H9 (cell line): ENCODE measurements around the gene PANK2. TPM values are rescaled to one million over a fixed set of nuclear protein-coding genes. Genes with fewer than 3 reads are reported as not detected.

Experiments
- DNase-seq: peaks from one replicate; pipeline ENCODE4 v3.0.0-alpha.2; 2017
- H2AFZ ChIP-seq: one replicate; pipeline ENCODE4 v1.6.1; 2013; ENCODE audit warnings: mild to moderate bottlenecking, low read length, control low read depth, moderate library complexity
- H2AK5ac ChIP-seq: 2 replicates; pipeline ENCODE4 v1.6.1; 2013; ENCODE audit warnings: low read length, control low read depth, mixed read lengths; ENCODE audit not compliant: insufficient read length
- H2BK120ac ChIP-seq: one replicate; pipeline ENCODE4 v1.6.1; 2013; ENCODE audit warnings: low read depth, mild to moderate bottlenecking, low read length, control low read depth, inconsistent platforms; ENCODE audit not compliant: poor library complexity, severe bottlenecking
- H2BK12ac ChIP-seq: 2 replicates; pipeline ENCODE4 v1.6.1; 2013; ENCODE audit warnings: low read length, control low read depth, mixed read lengths, low read depth; ENCODE audit not compliant: insufficient read length
- H2BK15ac ChIP-seq: 2 replicates; pipeline ENCODE4 v1.6.1; 2013; ENCODE audit warnings: low read depth, low read length, control low read depth
- H2BK20ac ChIP-seq: one replicate; pipeline ENCODE4 v1.6.1; 2013; ENCODE audit warnings: low read depth, mild to moderate bottlenecking, low read length, control low read depth, inconsistent platforms; ENCODE audit not compliant: poor library complexity, severe bottlenecking
- H2BK5ac ChIP-seq: 2 replicates; pipeline ENCODE4 v1.6.1; 2013; ENCODE audit warnings: low read length, control low read depth, mixed read lengths; ENCODE audit not compliant: insufficient read length
- H3K14ac ChIP-seq: 2 replicates; pipeline ENCODE4 v1.6.1; 2013; ENCODE audit warnings: low read length, control low read depth; ENCODE audit not compliant: insufficient read depth
- H3K18ac ChIP-seq: 2 replicates; pipeline ENCODE4 v1.6.1; 2013; ENCODE audit warnings: low read depth, mild to moderate bottlenecking, mixed read lengths, low read length, control low read depth; ENCODE audit not compliant: insufficient read length
- H3K23ac ChIP-seq: 2 replicates; pipeline ENCODE4 v1.6.1; 2013; ENCODE audit warnings: low read length, control low read depth, mixed read lengths, low read depth; ENCODE audit not compliant: insufficient read length
- H3K23me2 ChIP-seq: 2 replicates; pipeline ENCODE4 v1.6.1; 2013; ENCODE audit warnings: low read depth, mild to moderate bottlenecking, mixed read lengths, low read length, control low read depth; ENCODE audit not compliant: insufficient read length, poor library complexity, severe bottlenecking
- H3K27ac ChIP-seq: 2 replicates; pipeline ENCODE4 v1.5.1; 2013; ENCODE audit warnings: low read length, control low read depth, mixed read lengths, low read depth; ENCODE audit not compliant: insufficient read length
- H3K27me3 ChIP-seq: 2 replicates; pipeline ENCODE4 v1.6.1; 2013; ENCODE audit warnings: low read length, control low read depth, inconsistent platforms; ENCODE audit not compliant: insufficient read depth
- H3K4ac ChIP-seq: 2 replicates; pipeline ENCODE4 v1.6.1; 2013; ENCODE audit warnings: low read depth, mild to moderate bottlenecking, control low read depth, inconsistent platforms, low read length, moderate library complexity
- H3K4me1 ChIP-seq: 2 replicates; pipeline ENCODE4 v1.6.1; 2013; ENCODE audit warnings: low read length, control low read depth, inconsistent platforms; ENCODE audit not compliant: insufficient read depth
- H3K4me2 ChIP-seq: 2 replicates; pipeline ENCODE4 v1.6.1; 2013; ENCODE audit warnings: low read length, control low read depth, mixed read lengths; ENCODE audit not compliant: insufficient read length, insufficient read depth
- H3K56ac ChIP-seq: 2 replicates; pipeline ENCODE4 v1.6.1; 2013; ENCODE audit warnings: low read depth, mild to moderate bottlenecking, mixed read lengths, low read length, control low read depth; ENCODE audit not compliant: insufficient read length
- H3K79me1 ChIP-seq: 2 replicates; pipeline ENCODE4 v1.6.1; 2013; ENCODE audit warnings: low read depth, mild to moderate bottlenecking, moderate library complexity, low read length, control low read depth, inconsistent platforms; ENCODE audit not compliant: insufficient read depth, poor library complexity, severe bottlenecking
- H3K79me2 ChIP-seq: 2 replicates; pipeline ENCODE4 v1.6.1; 2013; ENCODE audit warnings: low read length, control low read depth, inconsistent platforms; ENCODE audit not compliant: insufficient read depth
- H3K9ac ChIP-seq: 2 replicates; pipeline ENCODE4 v1.6.1; 2013; ENCODE audit warnings: low read length, control low read depth, mixed read lengths; ENCODE audit not compliant: insufficient read length; ENCODE audit errors: extremely low read depth
- H3K9me3 ChIP-seq: one replicate; pipeline ENCODE4 v1.6.1; 2013; ENCODE audit warnings: low read depth, low read length, inconsistent platforms; ENCODE audit not compliant: control insufficient read depth
- H3T11ph ChIP-seq: one replicate; pipeline ENCODE4 v1.6.1; 2013; ENCODE audit warnings: mild to moderate bottlenecking, low read length, control low read depth, inconsistent platforms
- H4K20me1 ChIP-seq: one replicate; pipeline ENCODE4 v1.6.1; 2013; ENCODE audit not compliant: control insufficient read depth, insufficient read length, insufficient read depth
- H4K5ac ChIP-seq: 2 replicates; pipeline ENCODE4 v1.6.1; 2013; ENCODE audit warnings: low read depth, mild to moderate bottlenecking, mixed read lengths, low read length, control low read depth; ENCODE audit not compliant: insufficient read length
- H4K8ac ChIP-seq: replicated peaks from 2 replicates; pipeline ENCODE4 v1.6.1; 2013; ENCODE audit warnings: low read length, control low read depth, mixed read lengths, low read depth; ENCODE audit not compliant: insufficient read length
- H4K91ac ChIP-seq: 2 replicates; pipeline ENCODE4 v1.6.1; 2013; ENCODE audit warnings: low read depth, mild to moderate bottlenecking, moderate library complexity, mixed read lengths, low read length, control low read depth; ENCODE audit not compliant: insufficient read length
- H3K27ac Mint-ChIP-seq, 3 experiments: 2 replicates in 2 of 3; 3 replicates in 1 of 3; pipeline ENCODE4 v1.8.0; 2020 to 2021; ENCODE audit warnings: mixed read lengths in 3 of 3, mild to moderate bottlenecking in 1 of 3, moderate library complexity in 1 of 3
- H3K27me3 Mint-ChIP-seq: 2 replicates; pipeline ENCODE4 v1.8.0; 2021; ENCODE audit warnings: low read depth, mild to moderate bottlenecking, moderate library complexity, mixed read lengths
- H3K36me3 Mint-ChIP-seq, 3 experiments: 2 replicates in 2 of 3; 3 replicates in 1 of 3; pipeline ENCODE4 v1.8.0; 2020 to 2021; ENCODE audit warnings: low read depth in 3 of 3, mixed read lengths in 3 of 3; ENCODE audit not compliant: insufficient read depth in 1 of 3
- H3K4me1 Mint-ChIP-seq, 2 experiments: 2 replicates each; pipeline ENCODE4 v1.8.0; 2020; ENCODE audit warnings: mixed read lengths in 2 of 2
- H3K4me3 Mint-ChIP-seq, 2 experiments: 2 replicates in 1 of 2; 3 replicates in 1 of 2; pipeline ENCODE4 v1.8.0; 2020 to 2021; ENCODE audit warnings: mild to moderate bottlenecking in 2 of 2, mixed read lengths in 2 of 2, moderate library complexity in 1 of 2
- H3K9me3 Mint-ChIP-seq, 2 experiments: 2 replicates in 1 of 2; 3 replicates in 1 of 2; pipeline ENCODE4 v1.8.0; 2020; ENCODE audit warnings: mild to moderate bottlenecking in 2 of 2, mixed read lengths in 2 of 2, moderate library complexity in 1 of 2
- CTCF ChIP-seq: fragments of 200-600 bp; sonication (generic); conservative IDR thresholded peaks from 3 replicates; pipeline ENCODE4 v1.8.0; 2021; ENCODE audit warnings: antibody characterized with exemption, mild to moderate bottlenecking
- WGBS: extraction: QIAGEN DNeasy Blood & Tissue Kit; methylation state at CpG from one replicate; pipeline ENCODE4 v1.1.7; 2013; ENCODE audit warnings: missing lambda C conversion rate, low lambda C conversion rate, mixed read lengths; ENCODE audit not compliant: insufficient read length; ENCODE audit errors: extremely low coverage; 5-methylcytosine and 5-hydroxymethylcytosine counted together
- total RNA-seq: library from RNA; stranded (reverse); gene quantifications from 2 replicates; pipeline ENCODE4 v1.2.1, GENCODE V29; 2021

Gene PANK2
- total RNA-seq, 1 experiment from 2014 or later, result 65.4 TPM

- DNase-seq, result no peak
- Histone ChIP-seq H2BK20ac (no peak overlapping the region), H3K18ac (no peak overlapping the region), H2BK12ac (no peak overlapping the region), H3T11ph (no peak overlapping the region), H3K4ac (no peak overlapping the region), H2BK15ac (no peak overlapping the region), H2BK5ac (no peak overlapping the region), H3K14ac (no peak overlapping the region), H3K27ac (no peak overlapping the region), H3K9ac (no peak overlapping the region), H3K4me2 (no peak overlapping the region), H4K8ac (no peak overlapping the region), H4K20me1 (no peaks in the 10 kb centered on the region), H3K4me1 (no peaks in the 10 kb centered on the region), H3K79me2 (peaks cover 79% of the 10 kb centered on the region), H2AK5ac (no peak overlapping the region), H2AFZ (no peak overlapping the region), H3K9me3 (no peaks in the 10 kb centered on the region), H3K23me2 (no peaks in the 10 kb centered on the region), H3K23ac (no peak overlapping the region), H4K5ac (no peak overlapping the region), H3K27me3 (no peaks in the 10 kb centered on the region), H4K91ac (no peak overlapping the region), H3K79me1 (no peaks in the 10 kb centered on the region), H2BK120ac (no peak overlapping the region), H3K56ac (no peak overlapping the region)
- WGBS, result no CpG with 5 or more reads among the region's 5 CpGs
- H3K27me3 Mint-ChIP-seq, result no peaks in the 10 kb centered on the region
- H3K4me3 Mint-ChIP-seq, result no peak overlapping the region
- TF ChIP-seq CTCF, result no peak
- peaks cover 23 to 30% of the 10 kb centered on the region in 2 experiments for H3K4me1 Mint-ChIP-seq
- peak overlapping the region in 1 of 3 experiments; percentile 94; a peak in 1 of 7 replicates for H3K27ac Mint-ChIP-seq
- no peaks in the 10 kb centered on the region for H3K9me3 Mint-ChIP-seq
- H3K36me3 Mint-ChIP-seq, result peaks cover 0 to 13% (median 5%) of the 10 kb centered on the region in 3 experiments; a peak in 6 of 7 replicates
Observed at GRCh38 chr20:3902446-3902845, 13.3 kb downstream of the PANK2 start.
